Measurements from ENCODE around the gene CADPS.
A peak's percentile ranks its signal among the peaks of the same experiment; 100 is the strongest.

CADPS gene

GRCh38 chr3:62888778-62889177, 13.6 kb upstream of the CADPS start:
- Histone ChIP-seq H3K36me3 (ENCODE audit: insufficient read depth, low read length) (no peaks in the 10 kb centered on the region), H3K27me3 (ENCODE audit: insufficient read depth, low read length) (no peaks in the 10 kb centered on the region), H2AFZ (ENCODE audit: low read depth, low read length) (no peak overlapping the region)

GRCh38 chr3:62888180-62888579, 13.0 kb upstream of the CADPS start:
- Histone ChIP-seq H2AFZ (ENCODE audit: low read depth, low read length) (no peak overlapping the region), H3K9me3 (ENCODE audit: low read length) (no peaks in the 10 kb centered on the region), H3K4me1 (ENCODE audit: insufficient read depth, low read length) (peaks cover 7% of the 10 kb centered on the region), H3K4me3 (ENCODE audit: low read length) (no peak overlapping the region), H3K27me3 (ENCODE audit: insufficient read depth, low read length) (no peaks in the 10 kb centered on the region), H3K36me3 (ENCODE audit: insufficient read depth, low read length) (no peaks in the 10 kb centered on the region)

More at GRCh38 chr3:62888778-62889177, 13.6 kb upstream of the CADPS start:
- H3K4me3 ChIP-seq (ENCODE audit: low read length) = no peak overlapping the region
- H3K9me3 ChIP-seq (ENCODE audit: low read length) = no peaks in the 10 kb centered on the region
- H3K4me1 ChIP-seq (ENCODE audit: insufficient read depth, low read length) = peaks cover 7% of the 10 kb centered on the region

- Histone ChIP-seq H3K4me1 (ENCODE audit: insufficient read depth, low read length) (peaks cover 7% of the 10 kb centered on the region), H3K36me3 (ENCODE audit: insufficient read depth, low read length) (no peaks in the 10 kb centered on the region)
Observed at GRCh38 chr3:62885136-62885535, 9.9 kb upstream of the CADPS start.

GRCh38 chr3:62884096-62884870, 9.1 kb upstream of the CADPS start:
- H2AFZ ChIP-seq (ENCODE audit: low read depth, low read length) = no peak overlapping the region
- H3K4me1 ChIP-seq (ENCODE audit: insufficient read depth, low read length) = peaks cover 7% of the 10 kb centered on the region
- H3K4me3 ChIP-seq (ENCODE audit: low read length) = no peak overlapping the region
- H3K36me3 ChIP-seq (ENCODE audit: insufficient read depth, low read length) = no peaks in the 10 kb centered on the region
- H3K9me3 ChIP-seq (ENCODE audit: low read length) = no peaks in the 10 kb centered on the region
- no peaks in the 10 kb centered on the region for H3K27me3 ChIP-seq (ENCODE audit: insufficient read depth, low read length)

More at GRCh38 chr3:62885136-62885535, 9.9 kb upstream of the CADPS start:
- Histone ChIP-seq H3K27me3 (ENCODE audit: insufficient read depth, low read length) (no peaks in the 10 kb centered on the region), H3K4me3 (ENCODE audit: low read length) (no peak overlapping the region), H2AFZ (ENCODE audit: low read depth, low read length) (no peak overlapping the region), H3K9me3 (ENCODE audit: low read length) (no peaks in the 10 kb centered on the region)

GRCh38 chr3:62882676-62883200, 7.5 kb upstream of the CADPS start:
- no peaks in the 10 kb centered on the region for H3K36me3 ChIP-seq (ENCODE audit: insufficient read depth, low read length)
- H3K4me3 ChIP-seq (ENCODE audit: low read length) = no peak overlapping the region
- H3K9me3 ChIP-seq (ENCODE audit: low read length) = no peaks in the 10 kb centered on the region
- H3K27me3 ChIP-seq (ENCODE audit: insufficient read depth, low read length) = no peaks in the 10 kb centered on the region
- no peak overlapping the region for H2AFZ ChIP-seq (ENCODE audit: low read depth, low read length)
- peaks cover 7% of the 10 kb centered on the region for H3K4me1 ChIP-seq (ENCODE audit: insufficient read depth, low read length)

GRCh38 chr3:62876064-62876463, 848 bp upstream of the CADPS start:
- Histone ChIP-seq H2AFZ (ENCODE audit: low read depth, low read length) (no peak overlapping the region), H3K4me1 (ENCODE audit: insufficient read depth, low read length) (peaks cover 3% of the 10 kb centered on the region), H3K27me3 (ENCODE audit: insufficient read depth, low read length) (peaks cover 49% of the 10 kb centered on the region), H3K36me3 (ENCODE audit: insufficient read depth, low read length) (no peaks in the 10 kb centered on the region), H3K4me3 (ENCODE audit: low read length) (no peak overlapping the region), H3K9me3 (ENCODE audit: low read length) (no peaks in the 10 kb centered on the region)

- no peaks in the 10 kb centered on the region for H3K36me3 ChIP-seq (ENCODE audit: insufficient read depth, low read length)
- peak overlapping the region; percentile 29 for H2AFZ ChIP-seq (ENCODE audit: low read depth, low read length)
- peak overlapping the region; percentile 20 for H3K4me3 ChIP-seq (ENCODE audit: low read length)
- peaks cover 3% of the 10 kb centered on the region for H3K4me1 ChIP-seq (ENCODE audit: insufficient read depth, low read length)
- H3K9me3 ChIP-seq (ENCODE audit: low read length) = no peaks in the 10 kb centered on the region
- peaks cover 49% of the 10 kb centered on the region for H3K27me3 ChIP-seq (ENCODE audit: insufficient read depth, low read length)
Observed at GRCh38 chr3:62875558-62876002, 364 bp upstream of the CADPS start.

- Histone ChIP-seq H3K9me3 (ENCODE audit: low read length) (no peaks in the 10 kb centered on the region), H3K27me3 (ENCODE audit: insufficient read depth, low read length) (peaks cover 49% of the 10 kb centered on the region), H3K36me3 (ENCODE audit: insufficient read depth, low read length) (no peaks in the 10 kb centered on the region), H3K4me1 (ENCODE audit: insufficient read depth, low read length) (peaks cover 3% of the 10 kb centered on the region), H3K4me3 (ENCODE audit: low read length) (peak overlapping the region; percentile 47), H2AFZ (ENCODE audit: low read depth, low read length) (peak overlapping the region; percentile 93)
Observed at GRCh38 chr3:62873761-62874710, 1.2 kb downstream of the CADPS start.

- H2AFZ ChIP-seq (ENCODE audit: low read depth, low read length) = peak overlapping the region; percentile 93
- peaks cover 49% of the 10 kb centered on the region for H3K27me3 ChIP-seq (ENCODE audit: insufficient read depth, low read length)
- peak overlapping the region; percentile 47 for H3K4me3 ChIP-seq (ENCODE audit: low read length)
- H3K9me3 ChIP-seq (ENCODE audit: low read length) = no peaks in the 10 kb centered on the region
- no peaks in the 10 kb centered on the region for H3K36me3 ChIP-seq (ENCODE audit: insufficient read depth, low read length)
- peaks cover 3% of the 10 kb centered on the region for H3K4me1 ChIP-seq (ENCODE audit: insufficient read depth, low read length)
Observed at GRCh38 chr3:62873451-62873760, 1.8 kb downstream of the CADPS start.

GRCh38 chr3:62872318-62872717, 2.9 kb downstream of the CADPS start:
- H3K9me3 ChIP-seq (ENCODE audit: low read length) = no peaks in the 10 kb centered on the region
- H3K4me1 ChIP-seq (ENCODE audit: insufficient read depth, low read length) = peaks cover 3% of the 10 kb centered on the region
- H3K4me3 ChIP-seq (ENCODE audit: low read length) = no peak overlapping the region
- H3K36me3 ChIP-seq (ENCODE audit: insufficient read depth, low read length) = no peaks in the 10 kb centered on the region
- H3K27me3 ChIP-seq (ENCODE audit: insufficient read depth, low read length) = peaks cover 49% of the 10 kb centered on the region
- no peak overlapping the region for H2AFZ ChIP-seq (ENCODE audit: low read depth, low read length)

GRCh38 chr3:62870321-62870720, 4.9 kb downstream of the CADPS start:
- no peaks in the 10 kb centered on the region for H3K36me3 ChIP-seq (ENCODE audit: insufficient read depth, low read length)
- H3K27me3 ChIP-seq (ENCODE audit: insufficient read depth, low read length) = peaks cover 29% of the 10 kb centered on the region
- peaks cover 3% of the 10 kb centered on the region for H3K4me1 ChIP-seq (ENCODE audit: insufficient read depth, low read length)
- no peak overlapping the region for H3K4me3 ChIP-seq (ENCODE audit: low read length)
- H3K9me3 ChIP-seq (ENCODE audit: low read length) = no peaks in the 10 kb centered on the region
- H2AFZ ChIP-seq (ENCODE audit: low read depth, low read length) = no peak overlapping the region

GRCh38 chr3:62863648-62864047, 11.6 kb downstream of the CADPS start:
- H3K4me3 ChIP-seq (ENCODE audit: low read length) = no peak overlapping the region
- no peaks in the 10 kb centered on the region for H3K9me3 ChIP-seq (ENCODE audit: low read length)
- H3K27me3 ChIP-seq (ENCODE audit: insufficient read depth, low read length) = no peaks in the 10 kb centered on the region
- H3K4me1 ChIP-seq (ENCODE audit: insufficient read depth, low read length) = no peaks in the 10 kb centered on the region
- no peak overlapping the region for H2AFZ ChIP-seq (ENCODE audit: low read depth, low read length)
- H3K36me3 ChIP-seq (ENCODE audit: insufficient read depth, low read length) = no peaks in the 10 kb centered on the region

- no peaks in the 10 kb centered on the region for H3K27me3 ChIP-seq (ENCODE audit: insufficient read depth, low read length)
Observed at GRCh38 chr3:62859203-62859791, 15.9 kb downstream of the CADPS start.

More at GRCh38 chr3:62859203-62859791, 15.9 kb downstream of the CADPS start:
- Histone ChIP-seq H3K36me3 (ENCODE audit: insufficient read depth, low read length) (no peaks in the 10 kb centered on the region), H3K9me3 (ENCODE audit: low read length) (no peaks in the 10 kb centered on the region), H3K4me3 (ENCODE audit: low read length) (no peak overlapping the region), H3K4me1 (ENCODE audit: insufficient read depth, low read length) (no peaks in the 10 kb centered on the region), H2AFZ (ENCODE audit: low read depth, low read length) (no peak overlapping the region)

Measured in neuron (in vitro differentiated cells).